GM23248 (cell line): Measurements from ENCODE around the gene MIS12. TPM values are rescaled to one million over a fixed set of nuclear protein-coding genes. Genes with fewer than 3 reads are reported as not detected.

Source experiments
- DNase-seq: peaks from one replicate; pipeline ENCODE4 v3.0.0-alpha.2; 2015
- H2AFZ ChIP-seq: fragments of 200-600 bp; sonication (generic); 2 replicates; pipeline ENCODE4 v1.6.1; 2016; ENCODE audit warnings: antibody characterized with exemption
- H3F3A ChIP-seq: fragments of 200-600 bp; sonication (generic); 2 replicates; pipeline ENCODE4 v1.6.1; 2016; ENCODE audit warnings: mild to moderate bottlenecking, antibody characterized with exemption, mixed run types; ENCODE audit not compliant: insufficient read depth
- H3K27ac ChIP-seq: fragments of 200-600 bp; sonication (generic); 2 replicates; pipeline ENCODE4 v1.5.1; 2016; ENCODE audit warnings: mild to moderate bottlenecking
- H3K27me3 ChIP-seq: fragments of 200-600 bp; sonication (generic); replicated peaks from 2 replicates; pipeline ENCODE4 v1.6.1; 2016; ENCODE audit warnings: mild to moderate bottlenecking; ENCODE audit not compliant: insufficient read depth
- H3K36me3 ChIP-seq: fragments of 200-600 bp; sonication (generic); 2 replicates; pipeline ENCODE4 v1.6.1; 2016; ENCODE audit warnings: low read depth, mild to moderate bottlenecking
- H3K4me1 ChIP-seq: fragments of 200-600 bp; sonication (generic); 2 replicates; pipeline ENCODE4 v1.6.1; 2016; ENCODE audit warnings: mild to moderate bottlenecking; ENCODE audit not compliant: insufficient read depth
- H3K4me2 ChIP-seq: fragments of 200-600 bp; sonication (generic); one replicate; pipeline ENCODE4 v1.6.1; 2016; ENCODE audit warnings: mild to moderate bottlenecking; ENCODE audit not compliant: unreplicated experiment
- H3K4me3 ChIP-seq: fragments of 200-600 bp; sonication (generic); 2 replicates; pipeline ENCODE4 v1.5.1; 2016; ENCODE audit warnings: mild to moderate bottlenecking
- H3K79me2 ChIP-seq: fragments of 200-600 bp; sonication (generic); 2 replicates; pipeline ENCODE4 v1.6.1; 2016; ENCODE audit warnings: mild to moderate bottlenecking; ENCODE audit not compliant: insufficient read depth
- H3K9ac ChIP-seq: fragments of 200-600 bp; sonication (generic); 2 replicates; pipeline ENCODE4 v1.6.1; 2016; ENCODE audit warnings: mild to moderate bottlenecking
- H3K9me2 ChIP-seq: fragments of 200-600 bp; sonication (generic); 2 replicates; pipeline ENCODE4 v1.6.1; 2016; ENCODE audit warnings: mixed run types, mild to moderate bottlenecking, moderate library complexity; ENCODE audit not compliant: insufficient read depth
- H3K9me3 ChIP-seq: fragments of 200-600 bp; sonication (generic); one replicate; pipeline ENCODE4 v1.6.1; 2017; ENCODE audit warnings: low read depth
- H4K20me1 ChIP-seq: fragments of 200-600 bp; sonication (generic); 2 replicates; pipeline ENCODE4 v1.6.0; 2016; ENCODE audit not compliant: insufficient read depth
- EZH2 ChIP-seq: fragments of 200-600 bp; sonication (generic); IDR thresholded peaks from 2 replicates; pipeline ENCODE4 v1.6.1; 2018; ENCODE audit warnings: antibody characterized with exemption, mild to moderate bottlenecking; ENCODE audit not compliant: insufficient read depth, poor library complexity, severe bottlenecking
- EZH2phosphoT487 ChIP-seq: fragments of 200-600 bp; sonication (generic); IDR thresholded peaks from 2 replicates; pipeline ENCODE4 v1.6.1; 2018; ENCODE audit warnings: antibody characterized with exemption, moderate library complexity, mild to moderate bottlenecking, low read depth; ENCODE audit not compliant: insufficient read depth
- WGBS, 2 experiments: methylation state at CpG; one replicate each; pipeline ENCODE4 v1.1.6; 2015 to 2017; ENCODE audit warnings: low lambda C conversion rate in 2 of 2, low coverage in 1 of 2; ENCODE audit errors: missing lambda C conversion rate in 2 of 2; 5-methylcytosine and 5-hydroxymethylcytosine counted together
- in situ Hi-C: fragments of 300-500 bp; cut with MboI; formaldehyde crosslinking; loops from 2 replicates; pipeline ENCODE4 v1.15.0; 2020
- polyA plus RNA-seq: library from polyadenylated mRNA; unstranded; fragments of >200 nt; fragmentation: Nextera tagmentation; extraction: Ambion mirVana; gene quantifications from 2 replicates; pipeline ENCODE4 v1.2.1, GENCODE V29; 2016
- total RNA-seq: library from RNA; depleted of rRNA; stranded (reverse); fragments of >200 nt; shearing (Covaris generic); gene quantifications from 2 replicates; pipeline ENCODE4 v1.2.3, GENCODE V29; 2014; rRNA removed

MIS12 gene
- total and polyA plus RNA-seq, 2 experiments from 2014 or later, result 12.9 to 13.4 TPM

DNA sequence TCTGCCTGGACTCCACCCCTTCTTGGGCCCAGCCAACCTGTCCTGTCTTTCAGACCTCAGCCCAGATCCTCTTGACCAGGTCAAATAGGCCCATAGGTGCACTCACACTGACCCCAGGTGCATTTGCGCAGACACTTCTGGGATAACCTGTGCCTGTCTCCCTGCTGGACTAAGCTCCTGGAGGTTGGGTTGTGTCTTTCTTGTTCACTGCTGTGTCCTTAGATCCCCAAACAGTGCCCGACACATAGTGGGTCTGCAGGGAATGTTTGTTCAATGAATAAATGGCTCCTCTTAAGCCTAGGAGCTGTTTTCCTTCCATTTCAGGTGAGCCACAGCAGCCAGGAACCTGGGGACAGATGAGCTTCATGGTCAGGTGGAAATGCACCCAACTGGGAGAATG lies 49.1 kb downstream of the MIS12 start:
- 0 out of 2 replicates have a peak, but pooled peaks cover 4% of the 10 kb centered on the region for H3F3A ChIP-seq
- H3K27ac ChIP-seq, result no peak overlapping the region
- no peak for TF ChIP-seq EZH2
- no peak for TF ChIP-seq EZH2phosphoT487
- H3K4me3 ChIP-seq, result no peak overlapping the region
- H3K4me1 ChIP-seq, result no peaks in the 10 kb centered on the region
- no peak overlapping the region for H3K4me2 ChIP-seq
- H3K27me3 ChIP-seq, result no peaks in the 10 kb centered on the region
- H3K9me3 ChIP-seq, result no peaks in the 10 kb centered on the region
- in situ Hi-C loops, result no loop called here
- H4K20me1 ChIP-seq, result no peaks in the 10 kb centered on the region
- no peak for DNase-seq
- no peaks in the 10 kb centered on the region for H3K9me2 ChIP-seq
- no peak overlapping the region for H2AFZ ChIP-seq
- H3K79me2 ChIP-seq, result no peaks in the 10 kb centered on the region
- no peak overlapping the region for H3K9ac ChIP-seq
- peaks cover 23% of the 10 kb centered on the region for H3K36me3 ChIP-seq
- 100% methylated on average over 2 of the region's 2 CpGs for WGBS, 2 experiments

DNA sequence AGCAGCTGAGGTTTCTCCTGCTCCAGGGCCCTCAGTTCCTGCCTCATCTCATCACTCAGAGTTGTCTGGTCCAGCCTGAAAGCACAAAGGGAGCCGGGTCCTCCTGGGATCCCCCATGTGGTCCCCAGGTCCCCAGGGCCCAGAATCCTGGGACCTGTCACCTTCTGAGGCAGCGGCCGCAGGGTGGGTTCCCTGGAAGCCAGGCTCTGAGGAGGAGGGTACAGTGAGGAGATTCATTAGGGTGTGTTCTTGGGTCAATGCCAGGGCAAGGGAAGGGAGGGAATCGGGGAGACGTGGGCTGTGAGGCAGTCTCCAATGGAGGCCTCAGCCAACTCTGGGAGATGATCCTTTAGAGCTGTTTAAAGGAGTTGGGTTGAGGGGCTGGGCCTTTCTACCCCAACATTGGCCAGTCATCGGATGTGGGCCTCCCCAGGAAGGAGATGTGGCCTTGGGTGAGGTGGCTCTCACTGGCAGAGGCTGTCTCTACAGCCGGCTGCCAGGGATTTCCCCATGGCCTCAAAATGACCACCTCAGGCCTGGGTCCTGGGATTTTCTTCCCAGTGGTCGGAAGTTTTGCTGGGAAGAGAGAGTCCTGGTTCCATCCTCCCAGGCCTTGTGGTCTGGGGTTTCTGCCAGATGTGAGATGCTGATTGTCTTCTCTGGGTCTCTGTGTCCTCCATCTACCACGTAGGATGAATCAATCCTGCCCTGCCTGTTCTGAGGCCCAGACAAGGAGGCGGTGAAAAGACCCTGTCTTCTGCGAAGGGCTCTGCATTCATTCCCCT lies 50.7 kb downstream of the MIS12 start:
- no peak for TF ChIP-seq EZH2
- no peak for TF ChIP-seq EZH2phosphoT487
- H4K20me1 ChIP-seq, result no peaks in the 10 kb centered on the region
- no peak overlapping the region for H3K9ac ChIP-seq
- no peak overlapping the region for H2AFZ ChIP-seq
- in situ Hi-C loops, result no loop called here
- H3K9me3 ChIP-seq, result no peaks in the 10 kb centered on the region
- no peak overlapping the region for H3K4me3 ChIP-seq
- H3F3A ChIP-seq, result no peaks in the 10 kb centered on the region
- WGBS, 2 experiments, result 77 to 87% methylated on average over 9 to 11 of the region's 11 CpGs
- no peak for DNase-seq
- H3K79me2 ChIP-seq, result no peaks in the 10 kb centered on the region
- no peaks in the 10 kb centered on the region for H3K4me1 ChIP-seq
- no peaks in the 10 kb centered on the region for H3K27me3 ChIP-seq
- H3K36me3 ChIP-seq, result peaks cover 10% of the 10 kb centered on the region; the same call in 1 of the 2 replicates
- no peak overlapping the region for H3K4me2 ChIP-seq
- H3K9me2 ChIP-seq, result no peaks in the 10 kb centered on the region
- no peak overlapping the region for H3K27ac ChIP-seq

DNA sequence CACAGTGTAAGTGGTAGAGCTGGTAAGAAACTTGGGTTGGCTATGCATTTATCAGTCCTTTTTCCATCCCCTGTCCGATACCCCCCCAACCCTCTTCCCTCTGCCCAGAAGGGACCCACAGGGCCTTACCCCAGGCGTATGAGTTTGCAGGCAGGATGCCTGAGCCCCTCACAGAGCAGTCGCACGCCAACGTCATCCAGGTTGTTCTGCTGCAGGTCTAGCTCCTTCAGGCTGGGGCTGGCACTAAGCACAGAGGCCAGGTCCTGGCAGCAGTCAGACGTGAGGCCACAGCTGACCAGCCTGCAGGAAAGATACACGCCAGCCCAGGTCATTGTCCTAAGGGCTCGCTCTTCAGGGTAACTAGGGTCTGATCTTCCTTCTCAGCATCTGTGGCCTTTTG lies 52.9 kb downstream of the MIS12 start:
- WGBS, 2 experiments, result 90 to 91% methylated on average over 7 to 8 of the region's 8 CpGs
- no peak for TF ChIP-seq EZH2
- no peak for TF ChIP-seq EZH2phosphoT487
- Histone ChIP-seq H3K9ac (no peak overlapping the region), H3K4me1 (no peaks in the 10 kb centered on the region), H2AFZ (no peak overlapping the region), H3K36me3 (peaks cover 4% of the 10 kb centered on the region; the same call in 1 of the 2 replicates), H4K20me1 (no peaks in the 10 kb centered on the region), H3K9me2 (no peaks in the 10 kb centered on the region), H3K4me2 (no peak overlapping the region), H3K79me2 (no peaks in the 10 kb centered on the region), H3K9me3 (no peaks in the 10 kb centered on the region), H3K27ac (no peak overlapping the region), H3K4me3 (no peak overlapping the region), H3K27me3 (no peaks in the 10 kb centered on the region), H3F3A (no peaks in the 10 kb centered on the region)
- in situ Hi-C loops, result no loop called here
- DNase-seq, result no peak

DNA sequence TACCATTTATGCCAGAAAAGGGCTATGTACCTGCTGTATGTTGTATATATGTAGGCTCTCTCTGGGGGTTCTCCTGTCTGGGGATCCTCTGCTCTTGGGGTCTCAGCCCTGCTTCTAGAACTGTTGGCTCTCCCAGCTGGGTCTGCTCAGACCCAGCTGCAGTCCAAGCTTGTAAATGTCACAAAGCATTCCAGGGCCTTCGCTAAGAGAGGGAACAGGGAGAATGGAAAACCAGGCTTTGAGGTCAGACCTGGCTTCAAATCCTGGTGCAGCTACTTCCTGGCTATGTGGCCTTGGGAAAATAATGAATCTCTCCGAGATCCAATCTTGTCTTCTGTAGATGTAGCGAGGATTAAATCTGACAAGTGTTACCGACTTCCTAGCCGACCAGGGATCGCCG lies 54.0 kb downstream of the MIS12 start:
- no peak for DNase-seq
- in situ Hi-C loops, result no loop called here
- Histone ChIP-seq H3K9me2 (no peaks in the 10 kb centered on the region), H3K9me3 (no peaks in the 10 kb centered on the region), H3K27ac (no peak overlapping the region), H3K9ac (no peak overlapping the region), H4K20me1 (no peaks in the 10 kb centered on the region), H2AFZ (no peak overlapping the region), H3K36me3 (peaks cover 4% of the 10 kb centered on the region; the same call in 1 of the 2 replicates), H3K79me2 (no peaks in the 10 kb centered on the region), H3K4me2 (no peak overlapping the region), H3K4me1 (no peaks in the 10 kb centered on the region), H3F3A (no peaks in the 10 kb centered on the region), H3K27me3 (no peaks in the 10 kb centered on the region), H3K4me3 (no peak overlapping the region)
- TF ChIP-seq EZH2, result no peak
- TF ChIP-seq EZH2phosphoT487, result no peak
- WGBS, 2 experiments, result 89 to 91% methylated on average over 7 of the region's 7 CpGs

Other genes with a start within 250 kb of the MIS12 start
- 26.3 and 51.2 TPM in 2 replicates for gene RABEP1, start 204.3 kb upstream of the MIS12 start, total RNA-seq
- 33.1 and 33.6 TPM in 2 replicates for gene RABEP1, start 204.3 kb upstream of the MIS12 start, polyA plus RNA-seq
- 42.9 and 50.6 TPM in 2 replicates for gene NUP88, start 66.9 kb upstream of the MIS12 start, total RNA-seq
- 42.9 and 52.6 TPM in 2 replicates for gene NUP88, start 66.9 kb upstream of the MIS12 start, polyA plus RNA-seq
- 9.0 and 15.7 TPM in 2 replicates for gene RPAIN, start 66.4 kb upstream of the MIS12 start, total RNA-seq
- 21.4 and 22.0 TPM in 2 replicates for gene RPAIN, start 66.4 kb upstream of the MIS12 start, polyA plus RNA-seq
- 119 and 131 TPM in 2 replicates for gene C1QBP, start 47.4 kb upstream of the MIS12 start, total RNA-seq
- gene C1QBP, start 47.4 kb upstream of the MIS12 start, polyA plus RNA-seq, result 235 and 241 TPM in 2 replicates
- gene DHX33, start 17.6 kb upstream of the MIS12 start, total RNA-seq, result 4.4 and 6.3 TPM in 2 replicates
- gene DHX33, start 17.6 kb upstream of the MIS12 start, polyA plus RNA-seq, result 2.2 and 3.0 TPM in 2 replicates
- gene DERL2, start 388 bp upstream of the MIS12 start, total RNA-seq, result 38.6 and 70.7 TPM in 2 replicates
- gene DERL2, start 388 bp upstream of the MIS12 start, polyA plus RNA-seq, result 159 and 160 TPM in 2 replicates
- 33.4 and 36.0 TPM in 2 replicates for gene NLRP1, start 97.9 kb downstream of the MIS12 start, total RNA-seq
- gene NLRP1, start 97.9 kb downstream of the MIS12 start, polyA plus RNA-seq, result 16.8 and 17.5 TPM in 2 replicates